22Rv1 (cell line): Measurements from ENCODE around the gene PADI6.

ENCODE experiments used
- ZFX ChIP-seq: fragments of 450-650 bp; IDR thresholded peaks from 2 replicates; pipeline ENCODE4 v1.6.1; 2017; ENCODE audit warnings: antibody characterized with exemption, borderline replicate concordance
- TF ChIP-seq, protein P1 (sequence below): fragments of 450-650 bp; IDR thresholded peaks from 2 replicates; pipeline ENCODE4 v1.5.1; 2017; ENCODE audit warnings: mild to moderate bottlenecking

DNA sequence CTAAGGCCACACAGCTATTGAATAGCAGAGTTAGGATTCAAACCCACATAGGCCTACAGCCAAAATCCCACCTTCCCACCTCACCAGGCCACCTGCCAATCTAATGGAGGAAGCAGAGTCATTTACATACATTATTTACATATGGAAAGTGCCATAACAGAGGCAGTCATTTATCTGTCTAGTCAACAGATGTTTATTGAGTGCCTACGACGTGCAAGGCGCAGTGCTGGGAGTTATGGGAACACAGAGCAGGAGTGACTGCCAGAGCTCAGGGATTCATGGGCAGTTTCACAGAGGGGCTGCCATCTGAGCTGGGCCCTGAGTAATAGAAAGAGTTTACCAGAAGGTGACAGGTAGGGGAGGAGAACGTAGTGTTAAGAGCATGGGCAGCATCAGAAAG is 10.3 kb upstream of the PADI6 start:
- TF ChIP-seq, protein P1, sequence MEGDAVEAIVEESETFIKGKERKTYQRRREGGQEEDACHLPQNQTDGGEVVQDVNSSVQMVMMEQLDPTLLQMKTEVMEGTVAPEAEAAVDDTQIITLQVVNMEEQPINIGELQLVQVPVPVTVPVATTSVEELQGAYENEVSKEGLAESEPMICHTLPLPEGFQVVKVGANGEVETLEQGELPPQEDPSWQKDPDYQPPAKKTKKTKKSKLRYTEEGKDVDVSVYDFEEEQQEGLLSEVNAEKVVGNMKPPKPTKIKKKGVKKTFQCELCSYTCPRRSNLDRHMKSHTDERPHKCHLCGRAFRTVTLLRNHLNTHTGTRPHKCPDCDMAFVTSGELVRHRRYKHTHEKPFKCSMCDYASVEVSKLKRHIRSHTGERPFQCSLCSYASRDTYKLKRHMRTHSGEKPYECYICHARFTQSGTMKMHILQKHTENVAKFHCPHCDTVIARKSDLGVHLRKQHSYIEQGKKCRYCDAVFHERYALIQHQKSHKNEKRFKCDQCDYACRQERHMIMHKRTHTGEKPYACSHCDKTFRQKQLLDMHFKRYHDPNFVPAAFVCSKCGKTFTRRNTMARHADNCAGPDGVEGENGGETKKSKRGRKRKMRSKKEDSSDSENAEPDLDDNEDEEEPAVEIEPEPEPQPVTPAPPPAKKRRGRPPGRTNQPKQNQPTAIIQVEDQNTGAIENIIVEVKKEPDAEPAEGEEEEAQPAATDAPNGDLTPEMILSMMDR = no peak
- no peak for TF ChIP-seq ZFX
